Smooth muscle cell of the brain vasculature (primary cell): ENCODE results near the gene NAA16.
A peak's percentile ranks its signal among the peaks of the same experiment; 100 is the strongest.
"Not testable (repeated sequence)": the region's sequence is repeated elsewhere in the genome, so short reads cannot be mapped to it uniquely, and the experiment has no call there.

Experiments used
- DNase-seq: peaks from one replicate; pipeline ENCODE4 v3.0.0-alpha.2; 2012; ENCODE audit warnings: low read depth, low spot score

The NAA16 gene

GRCh38 chr13:41356385-41356648, 45.2 kb downstream of the NAA16 start:
- not testable (repeated sequence) for DNase-seq

- no peak for DNase-seq
Observed at GRCh38 chr13:41356786-41357185, 45.7 kb downstream of the NAA16 start.

DNA sequence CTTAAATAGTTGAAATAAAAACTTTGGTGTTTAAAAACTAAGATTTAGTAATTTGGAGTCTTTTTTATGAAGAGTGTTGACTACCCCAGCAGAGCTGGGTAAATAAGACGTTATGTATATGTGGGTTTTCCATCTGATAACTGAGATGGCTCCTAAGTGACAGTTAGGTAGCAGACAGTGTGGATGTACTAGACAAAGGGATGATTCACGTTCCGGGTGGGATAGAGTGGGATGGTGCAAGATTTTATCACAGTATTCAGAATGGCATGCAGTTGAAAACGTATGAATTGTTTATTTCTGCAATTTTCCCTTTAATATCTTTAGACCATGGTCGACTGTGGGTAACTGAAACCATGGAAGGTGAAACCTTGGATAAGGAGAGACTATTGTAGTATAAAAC, 50.4 kb downstream of the NAA16 start:
- DNase-seq = no peak

DNA sequence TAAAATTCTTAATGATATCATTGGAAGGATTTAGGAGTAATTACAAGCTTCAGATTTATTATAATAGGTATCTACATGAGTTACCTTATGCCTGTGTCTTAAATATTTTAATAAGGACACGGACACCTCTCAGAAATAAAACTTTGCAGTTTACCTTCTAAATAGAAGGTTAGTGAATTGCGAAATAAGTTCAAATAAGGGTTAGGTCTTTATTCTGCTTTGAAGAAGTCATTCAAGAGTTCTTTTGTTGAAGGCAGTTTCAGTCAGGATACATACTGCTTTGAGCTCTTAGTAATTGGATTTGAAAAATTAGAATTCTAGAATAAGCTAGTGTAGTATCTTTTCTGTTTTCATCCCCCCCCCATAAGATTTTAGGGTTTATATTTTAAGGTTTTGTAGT, 53.0 kb downstream of the NAA16 start:
- no peak for DNase-seq

- no peak for DNase-seq
Observed at GRCh38 chr13:41365631-41366030, 54.6 kb downstream of the NAA16 start.

DNA sequence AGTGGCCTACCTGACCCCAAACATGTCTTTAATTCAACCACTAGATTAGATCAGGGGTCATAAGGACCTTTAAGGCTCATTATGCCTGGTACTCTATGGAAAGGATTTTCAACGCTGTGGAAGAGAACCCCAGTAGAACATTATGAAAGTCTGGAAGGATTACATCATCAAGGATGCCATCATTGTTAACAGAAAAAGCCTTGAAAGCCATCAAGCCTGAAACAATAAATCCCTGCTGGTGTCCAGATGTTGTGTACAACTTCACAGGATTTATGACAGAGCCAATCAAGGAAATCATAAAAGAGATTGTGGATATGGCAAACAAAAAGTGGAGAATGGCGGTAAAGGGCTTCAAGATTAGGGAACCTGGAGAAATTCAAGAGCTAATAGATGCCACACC, 59.7 kb downstream of the NAA16 start:
- no peak for DNase-seq

DNA sequence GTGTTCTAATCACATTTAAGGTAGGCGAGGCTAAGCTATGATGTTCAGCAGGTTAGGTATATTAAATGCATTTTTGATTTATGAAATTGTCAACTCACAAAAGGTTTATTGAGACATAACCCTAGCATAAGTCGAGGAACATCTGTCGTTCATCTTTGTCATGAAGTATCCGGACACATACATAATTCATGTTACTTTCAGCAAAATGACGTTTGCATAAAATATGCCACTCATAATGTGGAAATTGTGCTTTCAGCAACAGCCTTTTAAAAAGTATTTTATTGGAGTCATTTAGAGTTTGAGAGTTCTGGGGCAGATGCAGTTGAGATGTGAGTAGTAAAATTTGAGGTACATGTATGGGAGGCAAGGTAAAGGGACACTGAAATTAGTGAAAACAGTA, 66.4 kb downstream of the NAA16 start:
- no peak for DNase-seq

GRCh38 chr13:41382431-41382830, 71.4 kb downstream of the NAA16 start:
- no peak for DNase-seq

DNA sequence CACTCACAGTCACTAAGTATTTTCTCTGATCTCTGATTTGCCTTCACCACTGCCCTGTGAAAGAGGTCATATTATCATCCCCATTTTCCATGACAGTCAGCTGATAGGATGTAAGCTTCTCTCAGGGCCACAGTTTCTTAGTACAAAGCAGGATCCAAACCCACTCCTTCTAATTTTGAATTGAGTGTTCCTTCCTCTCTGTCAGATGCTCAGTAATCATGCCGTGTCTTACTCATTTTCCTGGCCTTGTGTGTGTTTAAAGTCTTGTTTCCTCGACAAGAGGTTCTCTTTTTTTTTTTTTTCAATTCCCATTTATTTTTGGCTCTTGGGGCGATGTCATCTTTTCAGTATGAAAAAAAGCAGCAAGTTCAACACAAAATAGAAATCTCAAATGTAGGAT, 72.3 kb downstream of the NAA16 start:
- DNase-seq = no peak

DNA sequence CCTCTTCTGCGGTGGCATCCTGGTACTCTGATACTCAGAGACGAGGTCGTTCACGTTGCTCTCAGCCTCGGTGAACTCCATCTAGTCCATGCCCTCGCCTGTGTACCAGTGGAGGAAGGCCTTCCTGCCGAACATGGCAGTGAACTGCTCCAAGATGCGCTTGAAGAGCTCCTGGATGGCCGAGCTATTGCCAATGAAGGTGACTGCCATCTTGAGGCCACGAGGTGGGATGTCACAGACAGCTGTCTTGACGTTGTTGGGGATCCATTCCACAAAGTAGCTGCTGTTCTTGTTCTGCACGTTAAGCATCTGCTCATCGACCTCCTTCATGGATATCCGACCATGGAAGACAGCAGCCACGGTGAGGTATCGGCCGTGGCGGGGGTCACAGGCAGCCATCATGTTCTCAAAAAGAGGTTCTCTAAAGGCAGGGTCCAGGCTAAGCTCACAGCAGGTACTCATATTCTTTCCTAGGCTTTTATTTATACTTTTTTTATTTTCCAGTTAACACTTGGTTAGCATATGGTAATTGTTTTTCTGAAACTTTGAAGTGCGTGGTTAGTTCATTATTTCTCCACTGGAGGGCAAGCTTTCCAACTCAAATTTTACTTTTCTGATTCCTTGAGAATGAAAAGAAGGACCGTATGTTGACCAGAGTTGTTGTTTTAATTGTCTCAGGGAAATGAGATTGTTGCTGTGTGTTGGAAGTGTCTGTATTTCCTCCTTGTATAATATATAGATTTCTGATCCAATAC, 73.9 kb downstream of the NAA16 start:
- peak; percentile 10 for DNase-seq

- DNase-seq = no peak
Observed at GRCh38 chr13:41386211-41386610, 75.1 kb downstream of the NAA16 start.

DNA sequence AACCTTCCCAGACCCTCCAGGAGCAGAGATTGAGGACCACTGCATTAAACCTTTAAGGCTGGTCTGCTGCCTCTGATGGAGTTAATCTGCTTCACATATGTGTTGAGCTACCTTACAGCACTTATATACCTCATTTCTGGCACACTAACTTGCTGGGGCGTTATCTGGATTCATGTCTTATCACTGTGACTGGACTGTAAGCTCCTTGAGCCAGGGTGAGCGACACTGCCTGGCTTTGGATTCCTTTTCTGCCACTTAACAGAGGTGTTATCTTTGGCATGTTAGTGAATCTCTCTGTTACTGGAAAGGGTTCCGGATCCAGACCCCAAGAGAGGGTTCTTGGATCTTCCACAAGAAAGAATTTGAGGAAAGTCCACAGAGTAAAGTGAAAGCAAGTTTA, 76.5 kb downstream of the NAA16 start:
- DNase-seq = no peak

DNA sequence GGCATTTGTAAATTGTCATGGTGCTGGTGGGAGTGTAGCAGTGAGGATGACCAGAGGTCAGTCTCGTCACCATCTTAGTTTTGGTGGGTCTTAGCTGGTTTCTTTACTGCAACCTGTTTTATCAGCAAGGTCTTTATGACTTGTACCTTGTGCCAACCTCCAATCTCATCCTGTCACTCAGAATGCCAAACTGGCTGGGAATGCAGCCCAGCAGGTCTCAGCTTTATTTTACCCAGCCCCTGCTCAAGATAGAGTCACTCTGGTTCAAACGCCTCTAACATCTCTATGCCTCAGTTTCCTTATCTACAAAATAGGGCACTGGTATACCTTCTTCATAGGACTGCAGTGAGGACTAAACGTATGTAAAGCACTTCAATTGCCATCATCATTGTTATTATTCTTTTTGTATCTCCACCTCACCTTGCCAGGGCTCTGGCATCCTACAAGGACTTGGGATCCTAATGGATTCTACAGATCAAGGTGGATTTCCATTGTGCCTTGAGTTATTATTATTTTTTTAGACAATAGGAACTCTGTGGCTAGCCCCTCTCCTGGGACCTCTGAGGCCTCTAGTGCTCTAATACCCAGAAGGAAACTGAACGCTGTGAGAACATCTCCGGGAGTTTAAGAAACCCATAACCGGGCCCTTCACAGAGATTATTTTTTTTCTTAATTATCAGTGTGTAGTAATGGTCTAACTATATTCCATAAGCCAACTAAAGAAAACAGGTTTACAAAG, 77.2 kb downstream of the NAA16 start:
- DNase-seq = no peak

DNA sequence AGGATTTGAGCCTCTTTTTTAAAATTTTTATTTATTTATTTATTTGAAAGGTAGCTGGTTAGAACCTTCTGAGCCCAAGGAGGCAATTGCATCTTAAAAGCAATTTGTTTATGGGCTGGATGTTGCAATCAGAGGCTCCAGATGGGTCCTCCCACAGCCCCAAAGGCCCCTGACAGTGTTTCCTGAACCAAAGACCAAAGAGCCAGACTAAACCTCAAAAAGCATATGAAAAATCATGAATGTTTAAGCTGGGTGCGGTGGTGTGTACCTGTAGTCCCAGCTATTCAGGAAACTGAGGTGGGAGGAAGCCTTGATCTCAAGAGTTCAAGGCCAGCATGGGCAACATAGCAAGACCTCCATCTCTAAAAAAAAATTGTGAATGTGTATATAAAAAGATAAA, 78.5 kb downstream of the NAA16 start:
- no peak for DNase-seq

- DNase-seq = no peak
Observed at GRCh38 chr13:41394166-41394565, 83.1 kb downstream of the NAA16 start.

DNA sequence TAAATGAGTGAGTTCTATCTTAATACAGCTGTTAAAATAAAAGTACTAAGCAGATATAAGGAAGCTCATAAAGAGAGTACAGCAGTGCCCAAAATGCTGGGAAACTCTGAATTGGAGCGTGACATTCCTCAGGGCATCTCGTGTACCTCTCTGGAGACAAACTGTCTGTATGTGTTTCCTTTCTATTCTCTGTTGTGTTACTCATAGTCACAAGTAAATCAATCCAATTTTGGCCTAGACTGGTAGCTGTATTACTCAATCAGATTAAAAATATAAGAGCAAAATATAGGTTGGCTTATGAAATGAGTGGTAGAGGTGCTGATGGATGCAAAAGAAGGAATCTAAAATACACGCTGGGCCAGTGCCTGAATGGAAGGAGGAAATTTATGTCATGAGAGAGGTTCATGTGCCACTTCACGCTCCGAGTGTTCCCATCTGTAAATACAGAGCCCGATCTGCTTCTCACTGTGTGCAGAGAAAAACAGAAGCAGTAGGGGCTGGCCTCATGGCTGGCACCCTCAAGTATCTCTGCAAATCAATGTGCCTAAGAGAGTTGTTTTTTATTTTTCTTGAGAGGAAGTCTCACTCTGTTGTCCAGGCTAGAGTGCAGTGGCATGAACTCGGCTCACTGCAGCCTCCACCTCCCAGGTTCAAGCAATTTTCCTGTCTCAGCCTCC, 87.6 kb downstream of the NAA16 start:
- DNase-seq = no peak

DNA sequence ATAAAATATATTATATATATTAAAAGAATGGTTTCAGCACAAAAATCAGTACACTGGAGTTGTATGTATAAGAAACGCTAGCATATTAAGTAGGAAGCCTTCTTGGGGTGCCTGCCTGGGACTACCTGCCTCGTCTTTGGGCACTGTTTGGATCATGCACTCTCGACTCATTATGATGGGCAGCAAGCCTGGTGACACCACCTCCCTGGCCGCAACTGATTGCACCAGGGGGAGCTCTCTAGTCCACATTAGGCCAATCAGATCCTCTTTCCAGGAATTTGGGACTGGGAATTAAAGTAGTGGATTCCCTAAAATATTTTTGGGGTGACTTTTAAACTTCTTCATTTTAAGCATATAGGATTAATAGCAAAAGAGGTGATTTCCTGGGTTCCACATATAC, 90.3 kb downstream of the NAA16 start:
- no peak for DNase-seq

GRCh38 chr13:41402691-41403511, 91.8 kb downstream of the NAA16 start:
- DNase-seq = no peak

- DNase-seq = no peak
Observed at GRCh38 chr13:41403983-41404382, 92.9 kb downstream of the NAA16 start.

DNA sequence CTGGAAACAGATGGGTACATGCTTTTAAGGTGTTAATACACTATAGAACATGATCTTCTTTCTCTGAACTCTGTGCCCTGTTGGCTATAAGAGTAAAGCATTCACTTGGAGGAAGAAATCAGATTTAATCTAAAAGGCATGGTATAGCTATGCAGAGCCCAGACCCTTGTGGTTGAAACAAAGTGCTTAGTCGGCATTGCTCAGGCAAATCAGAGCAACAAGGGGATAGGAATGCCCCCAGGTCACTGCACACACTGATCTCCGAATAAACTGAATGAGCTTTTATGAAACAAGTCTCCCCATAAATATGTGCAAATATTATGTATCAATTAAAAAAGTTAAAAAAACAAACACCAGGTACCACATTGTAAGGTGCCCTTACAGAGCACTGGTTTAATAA, 94.3 kb downstream of the NAA16 start:
- no peak for DNase-seq

DNA sequence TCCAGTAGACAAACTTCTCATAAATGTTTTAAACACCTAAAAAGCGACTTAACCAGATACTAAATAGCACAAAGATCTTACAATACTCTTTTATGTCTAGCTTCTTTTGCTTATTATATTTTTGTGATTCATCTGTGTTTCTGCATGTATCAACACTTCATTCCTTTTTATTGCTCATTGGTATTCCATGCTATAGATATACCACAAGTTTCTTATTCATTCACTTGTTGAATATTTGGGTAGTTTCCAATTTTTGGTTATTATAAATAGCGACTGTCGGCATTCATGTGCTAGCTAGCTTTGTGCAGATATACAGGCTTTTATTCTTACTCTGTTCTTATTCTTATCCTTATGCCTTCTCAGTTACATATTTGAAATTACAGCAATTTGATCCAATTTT, 96.3 kb downstream of the NAA16 start:
- DNase-seq = no peak

- no peak for DNase-seq
Observed at GRCh38 chr13:41408121-41408520, 97.1 kb downstream of the NAA16 start.
